Activated CD8-positive, alpha-beta memory T cell treated with anti-CD3 and anti-CD28 coated beads for 48 hours (primary cell): Measurements from ENCODE around the gene PDE9A.

Experiments used
- DNase-seq, 3 experiments: peaks; one replicate each; pipeline ENCODE4 v3.0.0-alpha.2; 2020; ENCODE audit warnings: low read depth in 2 of 3, low spot score in 2 of 3

Gene PDE9A

GRCh38 chr21:42734323-42734971 lies 81.0 kb downstream of the PDE9A start:
- no peak for DNase-seq

- no peak for DNase-seq
These were observed 81.6 kb downstream of the PDE9A start for GRCh38 chr21:42735061-42735460.

DNA sequence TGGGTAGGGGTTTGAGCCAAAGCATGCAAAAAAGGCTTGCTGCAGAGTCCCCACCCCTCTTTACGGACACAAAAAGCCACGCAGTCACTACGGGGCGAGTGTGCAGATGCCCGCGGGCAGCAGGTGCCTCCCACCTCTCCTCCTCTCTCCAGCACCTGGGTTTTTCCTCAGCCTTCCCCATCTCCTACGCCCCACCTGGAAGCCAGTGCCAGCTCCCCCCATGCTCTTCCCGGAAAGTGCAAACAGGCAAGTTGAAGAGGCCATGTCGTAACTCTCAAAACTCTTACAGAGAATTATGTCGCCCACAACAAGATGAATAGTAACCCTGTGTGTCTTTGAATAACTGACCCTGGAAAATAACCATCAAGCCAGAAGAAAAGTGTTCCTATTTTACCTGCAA lies 82.5 kb downstream of the PDE9A start:
- no peak for DNase-seq

- no peak for DNase-seq
These were observed 83.4 kb downstream of the PDE9A start for GRCh38 chr21:42736646-42737350.

DNA sequence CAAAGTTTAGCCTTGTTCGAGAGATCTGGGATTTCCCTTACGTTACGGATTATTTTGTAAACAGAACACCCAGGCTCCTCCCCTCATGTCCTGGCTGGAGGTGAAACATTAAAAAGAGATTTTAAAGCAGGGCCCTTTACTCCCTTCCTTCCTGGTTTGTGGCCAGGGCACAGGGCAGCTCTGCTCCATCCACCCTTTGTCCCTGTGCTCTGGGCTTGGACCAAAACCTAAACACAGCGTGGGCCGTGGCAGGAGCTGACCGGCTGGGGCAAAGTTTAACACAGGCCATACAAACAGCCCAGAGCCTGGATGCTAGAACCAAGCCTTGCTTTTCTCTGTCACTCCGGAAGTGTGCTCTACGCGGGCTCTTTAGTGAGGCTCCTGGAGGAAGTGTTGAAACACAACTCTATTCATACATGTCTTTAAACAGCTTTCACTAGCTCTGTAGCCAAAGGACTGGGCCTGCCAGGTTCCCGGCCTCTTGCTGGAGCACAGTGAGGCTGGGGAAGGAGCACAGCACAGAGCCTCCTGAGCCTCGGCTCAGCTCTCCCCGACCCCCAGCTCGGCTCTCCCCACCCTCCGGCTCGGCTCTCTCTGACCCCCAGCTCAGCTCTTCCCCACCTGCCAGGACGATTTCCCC lies 84.7 kb downstream of the PDE9A start:
- no peak for DNase-seq

DNA sequence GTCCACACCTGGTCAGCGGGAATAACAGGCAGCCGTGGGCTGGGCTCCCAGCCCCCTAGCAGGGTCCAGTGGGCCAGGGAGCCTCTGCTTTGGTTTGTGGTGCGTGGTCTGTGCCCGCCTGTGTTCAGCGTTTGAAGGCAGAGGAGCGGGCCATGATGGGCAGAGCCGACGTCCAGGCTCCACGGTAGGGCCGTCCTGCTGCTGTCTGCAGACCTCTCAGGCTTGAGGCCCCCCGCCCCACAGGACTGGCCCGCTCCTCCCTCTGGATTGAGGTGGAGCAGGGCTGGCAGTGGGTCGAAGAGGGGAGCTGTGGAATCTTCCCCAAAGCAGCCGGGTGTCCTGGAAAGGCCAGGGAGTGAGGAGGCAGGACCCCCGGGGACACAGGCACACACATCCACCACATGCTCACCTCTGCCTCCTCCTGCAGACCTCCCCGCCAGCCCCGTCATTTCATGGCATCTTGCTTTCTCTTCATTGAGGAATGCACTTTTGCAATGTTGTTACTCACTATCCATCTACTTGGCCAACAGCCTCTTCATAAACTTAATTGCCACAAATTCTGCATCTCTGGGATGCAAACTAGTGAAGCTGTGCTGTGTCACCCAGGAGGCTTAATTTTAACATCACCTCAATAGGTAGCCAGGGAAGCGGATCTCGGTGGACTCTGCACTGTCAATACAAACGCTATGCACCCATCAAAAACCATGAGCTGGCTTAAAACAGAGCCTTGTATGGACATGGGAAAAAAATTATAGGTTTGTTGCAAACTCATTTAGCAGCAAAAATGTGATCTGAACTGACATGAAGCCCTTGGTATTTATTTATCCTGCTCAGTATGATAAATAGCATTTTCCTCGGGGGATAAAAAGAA lies 85.9 kb downstream of the PDE9A start:
- no peak for DNase-seq

DNA sequence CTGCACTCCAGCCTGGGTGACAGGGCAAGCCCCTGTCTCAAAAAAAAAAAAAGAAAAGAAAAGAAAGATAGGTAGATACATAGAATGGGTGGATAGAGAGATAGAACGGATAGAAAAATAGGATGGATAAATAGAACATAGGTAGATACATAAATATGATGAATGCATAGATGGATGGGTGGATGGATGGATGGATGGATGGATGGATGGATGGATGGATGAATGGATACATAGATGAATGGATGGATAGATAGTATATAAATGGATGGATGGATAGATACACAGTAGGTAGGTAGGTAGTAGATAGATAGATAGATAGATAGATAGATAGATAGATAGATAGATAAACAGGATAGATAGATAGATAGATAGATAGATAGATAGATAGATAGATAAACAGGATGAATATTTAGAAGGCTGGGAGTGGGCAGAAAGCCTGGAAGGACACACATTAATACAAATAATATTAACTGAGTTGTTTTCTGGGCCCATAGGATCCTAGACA lies 87.0 kb downstream of the PDE9A start:
- DNase-seq: no peak

DNA sequence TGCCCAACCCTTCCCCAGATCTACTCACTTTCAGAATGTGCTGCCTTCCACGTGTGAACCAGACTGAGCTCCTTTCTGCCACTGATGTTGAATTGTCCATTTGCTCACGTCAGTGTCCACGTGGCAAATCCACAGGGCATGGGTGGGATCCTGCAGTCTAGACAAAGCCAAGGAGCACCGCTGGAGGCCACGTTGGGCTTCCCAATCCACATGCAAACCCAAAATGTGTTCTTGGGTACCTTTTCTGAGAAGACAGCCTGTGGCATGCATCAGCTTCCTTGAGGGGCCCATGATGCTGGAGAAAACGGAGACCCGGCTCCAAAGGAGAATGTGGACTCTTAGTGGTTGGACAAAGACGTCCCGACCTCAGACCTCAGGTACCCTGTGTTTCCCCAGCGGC lies 87.6 kb downstream of the PDE9A start:
- DNase-seq: no peak

GRCh38 chr21:42744520-42745445 lies 91.4 kb downstream of the PDE9A start:
- no peak for DNase-seq

GRCh38 chr21:42745511-42746239 lies 92.3 kb downstream of the PDE9A start:
- no peak for DNase-seq

GRCh38 chr21:42746240-42746592 lies 92.8 kb downstream of the PDE9A start:
- no peak for DNase-seq

DNA sequence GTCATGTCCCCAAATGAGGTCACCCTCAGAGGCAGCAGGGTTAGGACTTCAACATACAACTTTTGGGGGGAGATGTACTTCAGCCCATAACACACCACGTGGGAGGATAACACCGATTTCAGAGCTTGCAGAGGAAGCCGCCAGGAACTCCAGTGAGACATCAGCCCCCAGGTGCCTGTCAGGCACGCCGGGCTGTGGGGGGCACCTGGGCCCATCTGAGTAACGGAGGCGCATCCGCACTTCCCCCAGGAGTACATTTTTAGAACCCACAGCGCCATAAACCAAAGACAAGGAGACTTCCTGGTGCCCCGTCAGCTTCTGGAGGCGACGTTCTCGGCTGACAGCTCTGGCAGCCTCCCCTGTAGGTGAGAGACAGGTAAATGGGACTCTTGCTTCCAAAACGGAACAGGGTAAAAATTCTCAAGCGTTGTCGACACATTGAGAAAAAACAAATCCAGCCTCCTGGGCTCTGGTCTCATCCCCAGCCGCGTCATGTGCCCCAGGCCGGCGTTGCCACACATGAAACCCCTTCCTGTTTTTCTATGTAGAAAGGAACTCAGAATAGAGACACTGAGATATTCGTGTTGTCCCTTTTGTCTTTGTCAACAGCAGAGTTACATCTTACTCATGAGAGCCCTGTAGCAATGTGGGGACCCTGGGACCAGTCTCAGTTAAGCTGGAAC lies 93.3 kb downstream of the PDE9A start:
- no peak for DNase-seq

DNA sequence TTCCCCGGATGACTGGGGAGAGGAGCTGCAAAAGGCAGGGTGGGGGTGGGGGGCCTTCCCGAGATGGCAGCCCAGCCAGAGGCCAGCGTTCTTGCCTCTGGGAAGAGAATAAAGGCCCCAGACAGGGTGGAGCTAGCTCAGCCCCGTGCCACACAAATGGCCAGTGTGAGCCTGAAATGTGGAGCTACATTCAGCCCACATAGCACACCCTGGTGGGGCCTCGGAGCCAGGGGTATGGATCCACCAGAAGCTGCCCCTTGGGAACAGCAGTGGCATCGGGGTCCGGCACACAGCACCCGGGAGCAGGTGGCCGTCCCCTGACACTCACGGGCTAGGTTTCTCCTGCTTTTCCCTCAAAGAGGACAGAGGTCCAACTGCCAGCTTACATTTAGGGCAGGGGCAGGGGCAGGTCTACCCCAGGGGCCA lies 93.9 kb downstream of the PDE9A start:
- no peak for DNase-seq

DNA sequence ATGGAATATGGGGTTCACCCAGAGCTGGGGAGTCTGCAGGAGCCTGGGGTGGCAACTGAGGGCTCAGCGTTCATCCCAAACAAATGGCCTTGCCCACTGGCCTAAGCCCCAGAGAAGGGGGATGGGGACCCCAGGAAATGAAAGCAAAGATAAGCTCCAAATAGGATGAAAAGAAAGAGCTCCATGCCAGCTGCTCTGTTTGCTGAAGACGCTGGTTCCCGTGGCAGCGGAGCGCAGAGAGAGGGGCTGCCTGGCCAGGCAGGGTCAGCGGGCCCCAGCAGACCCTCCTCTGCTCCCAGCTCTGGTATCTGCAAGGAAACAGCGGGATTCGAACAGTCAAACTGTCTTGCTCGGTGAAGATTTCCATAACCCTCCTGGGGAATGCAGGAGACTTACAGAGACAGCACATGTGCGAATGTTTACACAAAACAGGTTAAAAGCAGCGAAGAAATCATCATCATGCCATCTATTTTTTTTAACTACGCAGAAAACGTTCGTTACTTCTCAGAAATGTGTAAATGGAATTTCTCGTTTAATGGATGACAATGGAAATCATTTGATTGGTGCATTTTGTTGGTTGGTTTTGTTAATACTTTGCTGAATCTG lies 94.4 kb downstream of the PDE9A start:
- no peak for DNase-seq

GRCh38 chr21:42748620-42749176 lies 95.3 kb downstream of the PDE9A start:
- no peak for DNase-seq

GRCh38 chr21:42750737-42751530 lies 97.5 kb downstream of the PDE9A start:
- DNase-seq: no peak

DNA sequence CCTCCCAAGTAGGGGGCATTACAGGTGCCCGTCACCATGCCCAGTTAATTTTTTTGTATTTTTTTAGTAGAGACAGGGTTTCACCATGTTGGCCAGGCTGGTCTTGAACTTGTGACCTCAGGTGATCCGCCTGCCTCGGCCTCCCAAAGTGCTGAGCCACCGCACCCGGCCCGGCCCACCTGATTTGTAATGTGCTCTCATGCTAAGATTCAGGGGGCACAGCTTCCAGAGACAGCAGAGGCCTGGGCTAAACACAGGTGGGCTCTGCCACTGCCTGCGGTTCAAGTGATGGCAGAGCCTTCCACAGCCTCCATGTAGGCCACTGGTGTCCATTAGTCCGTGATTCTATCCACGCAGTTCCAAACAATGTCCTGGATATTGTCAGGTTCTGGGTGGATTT lies 98.4 kb downstream of the PDE9A start:
- no peak for DNase-seq

DNA sequence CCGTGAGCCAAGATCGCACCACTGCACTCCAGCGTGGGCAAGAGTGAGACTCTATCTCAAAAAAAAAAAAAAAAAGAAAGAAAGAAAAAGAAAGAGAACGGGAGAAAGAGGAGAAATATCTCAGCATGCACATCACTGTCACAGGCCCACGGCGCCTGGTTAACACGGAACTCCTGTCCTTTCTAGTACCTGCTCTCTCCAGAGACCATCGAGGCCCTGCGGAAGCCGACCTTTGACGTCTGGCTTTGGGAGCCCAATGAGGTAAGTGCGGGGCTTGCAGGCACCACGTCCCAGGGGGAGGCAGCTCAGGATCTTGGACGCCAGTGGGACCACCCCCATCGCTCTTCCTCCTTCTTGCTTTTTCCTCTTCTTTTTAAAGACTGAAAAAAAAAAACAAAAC lies 100.4 kb downstream of the PDE9A start:
- DNase-seq: no peak
